GM18867 (cell line): ENCODE data around the gene GRIK4.
"Not testable (repeated sequence)": the region's sequence is repeated elsewhere in the genome, so short reads cannot be mapped to it uniquely, and the experiment has no call there.

ENCODE experiments used
- ATAC-seq: cut with Tn5 transposase; IDR thresholded peaks from one replicate; pipeline ENCODE4 v1.9.1; 2021; ENCODE audit warnings: mild to moderate bottlenecking, moderate library complexity; ENCODE audit not compliant: unreplicated experiment

GRIK4 gene

GRCh38 chr11:121012091-121012490, 500.5 kb downstream of the GRIK4 start:
- ATAC-seq = no peak

GRCh38 chr11:121018746-121019145, 507.2 kb downstream of the GRIK4 start:
- ATAC-seq = no peak

GRCh38 chr11:121021718-121022117, 510.2 kb downstream of the GRIK4 start:
- ATAC-seq = not testable (repeated sequence)

- ATAC-seq = peak; percentile 98
Observed at GRCh38 chr11:121023848-121024751, 512.6 kb downstream of the GRIK4 start, which contains the start of gene TBCEL. Gene TBCEL, plus strand, starts transcription at chr11:121024102. Its CDS starts 21,589 bp downstream, at chr11:121045691.

GRCh38 chr11:121024989-121025388, 513.4 kb downstream of the GRIK4 start:
- no peak for ATAC-seq

GRCh38 chr11:121029153-121029552, 517.6 kb downstream of the GRIK4 start:
- no peak for ATAC-seq

GRCh38 chr11:121029813-121030445, 518.4 kb downstream of the GRIK4 start:
- no peak for ATAC-seq

- no peak for ATAC-seq
Observed at GRCh38 chr11:121031167-121031566, 519.6 kb downstream of the GRIK4 start.

GRCh38 chr11:121031648-121032047, 520.1 kb downstream of the GRIK4 start:
- ATAC-seq = not testable (repeated sequence)

- ATAC-seq = no peak
Observed at GRCh38 chr11:121032546-121032945, 521.0 kb downstream of the GRIK4 start.

GRCh38 chr11:121033635-121034034, 522.1 kb downstream of the GRIK4 start:
- no peak for ATAC-seq

- no peak for ATAC-seq
Observed at GRCh38 chr11:121035169-121035755, 523.7 kb downstream of the GRIK4 start.

- ATAC-seq = no peak
Observed at GRCh38 chr11:121035780-121036179, 524.2 kb downstream of the GRIK4 start.

GRCh38 chr11:121037016-121037415, 525.5 kb downstream of the GRIK4 start:
- ATAC-seq = no peak
